OCI-LY7 (cell line): Measurements from ENCODE around the gene ORMDL2.

ENCODE experiments used
- EZH2phosphoT487 ChIP-seq: fragments of 200-600 bp; sonication (generic); IDR thresholded peaks from 2 replicates; pipeline ENCODE4 v1.6.1; 2018; ENCODE audit warnings: low read depth, borderline replicate concordance, mild to moderate bottlenecking, mixed run types, antibody characterized with exemption, low read length, moderate library complexity, mixed read lengths
- TF ChIP-seq, protein P1 (sequence below): fragments of 200-600 bp; sonication (generic); conservative IDR thresholded peaks from 2 replicates; pipeline ENCODE4 v1.5.1; 2014; ENCODE audit warnings: mild to moderate bottlenecking, antibody characterized with exemption, low read length, moderate library complexity, mixed read lengths

DNA sequence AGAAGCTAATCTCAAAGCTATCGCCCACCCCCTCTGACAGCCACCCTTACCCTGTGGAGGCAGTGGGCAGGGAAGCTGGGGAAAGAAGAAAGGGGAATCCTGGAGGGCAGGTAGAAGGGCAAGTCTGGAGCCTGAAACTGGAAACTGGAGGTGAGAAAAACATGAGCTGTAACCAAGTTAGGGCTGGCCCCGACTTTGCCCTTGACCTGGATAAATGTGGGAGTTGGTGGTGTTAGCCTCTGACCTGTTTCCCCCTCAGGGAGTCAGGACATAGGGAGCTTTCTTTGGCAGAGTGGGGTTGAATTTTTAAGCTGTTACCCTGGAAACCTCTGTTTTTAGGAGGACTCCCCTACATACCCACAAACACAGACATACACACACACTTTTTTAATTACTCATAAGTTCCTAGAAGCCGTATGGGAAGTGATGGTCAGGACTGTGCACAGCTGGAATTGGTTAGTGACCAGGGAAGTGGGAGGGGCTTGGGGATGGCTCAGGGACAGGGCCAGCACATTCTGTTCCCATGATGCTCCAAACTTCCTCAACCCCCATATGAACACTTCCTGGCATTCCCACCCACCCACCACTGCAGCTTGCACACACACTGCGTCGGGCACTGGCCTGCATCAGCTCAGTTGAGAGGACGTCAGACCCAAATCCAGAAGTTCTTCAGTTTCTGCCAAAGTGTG, 29.9 kb downstream of the ORMDL2 start:
- TF ChIP-seq, protein P1, sequence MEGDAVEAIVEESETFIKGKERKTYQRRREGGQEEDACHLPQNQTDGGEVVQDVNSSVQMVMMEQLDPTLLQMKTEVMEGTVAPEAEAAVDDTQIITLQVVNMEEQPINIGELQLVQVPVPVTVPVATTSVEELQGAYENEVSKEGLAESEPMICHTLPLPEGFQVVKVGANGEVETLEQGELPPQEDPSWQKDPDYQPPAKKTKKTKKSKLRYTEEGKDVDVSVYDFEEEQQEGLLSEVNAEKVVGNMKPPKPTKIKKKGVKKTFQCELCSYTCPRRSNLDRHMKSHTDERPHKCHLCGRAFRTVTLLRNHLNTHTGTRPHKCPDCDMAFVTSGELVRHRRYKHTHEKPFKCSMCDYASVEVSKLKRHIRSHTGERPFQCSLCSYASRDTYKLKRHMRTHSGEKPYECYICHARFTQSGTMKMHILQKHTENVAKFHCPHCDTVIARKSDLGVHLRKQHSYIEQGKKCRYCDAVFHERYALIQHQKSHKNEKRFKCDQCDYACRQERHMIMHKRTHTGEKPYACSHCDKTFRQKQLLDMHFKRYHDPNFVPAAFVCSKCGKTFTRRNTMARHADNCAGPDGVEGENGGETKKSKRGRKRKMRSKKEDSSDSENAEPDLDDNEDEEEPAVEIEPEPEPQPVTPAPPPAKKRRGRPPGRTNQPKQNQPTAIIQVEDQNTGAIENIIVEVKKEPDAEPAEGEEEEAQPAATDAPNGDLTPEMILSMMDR, result no peak
- TF ChIP-seq EZH2phosphoT487, result no peak
